Islet precursor cell (in vitro differentiated cells): ENCODE results near the gene KIAA0753.

ENCODE experiments used
- DNase-seq: peaks from one replicate; pipeline ENCODE4 v3.0.0-alpha.2; 2018

KIAA0753 gene

GRCh38 chr17:6639586-6640535 is 650 bp downstream of the KIAA0753 start:
- peak; percentile 81 for DNase-seq

GRCh38 chr17:6639014-6639585 is 1.4 kb downstream of the KIAA0753 start:
- DNase-seq = no peak

- DNase-seq = no peak
These were observed 2.2 kb downstream of the KIAA0753 start for GRCh38 chr17:6638046-6638908.

GRCh38 chr17:6637458-6637840 is 3.1 kb downstream of the KIAA0753 start:
- DNase-seq = no peak

- DNase-seq = no peak
These were observed 3.7 kb downstream of the KIAA0753 start for GRCh38 chr17:6636616-6637457.

GRCh38 chr17:6636105-6636504 is 4.4 kb downstream of the KIAA0753 start:
- DNase-seq = no peak

- no peak for DNase-seq
These were observed 7.2 kb downstream of the KIAA0753 start for GRCh38 chr17:6633263-6633662.

- DNase-seq = no peak
These were observed 8.0 kb downstream of the KIAA0753 start for GRCh38 chr17:6632530-6632929.

GRCh38 chr17:6630390-6630789 is 10.1 kb downstream of the KIAA0753 start:
- DNase-seq = no peak

- DNase-seq = no peak
These were observed 13.5 kb downstream of the KIAA0753 start for GRCh38 chr17:6627019-6627418.

GRCh38 chr17:6626616-6627015 is 13.9 kb downstream of the KIAA0753 start:
- DNase-seq = no peak

GRCh38 chr17:6623941-6624340 is 16.6 kb downstream of the KIAA0753 start:
- no peak for DNase-seq

GRCh38 chr17:6611231-6611630 is 29.3 kb downstream of the KIAA0753 start:
- DNase-seq = no peak

- DNase-seq = no peak
These were observed 30.5 kb downstream of the KIAA0753 start for GRCh38 chr17:6610011-6610410.

- no peak for DNase-seq
These were observed 32.2 kb downstream of the KIAA0753 start for GRCh38 chr17:6608321-6608720.

GRCh38 chr17:6605142-6605541 is 35.4 kb downstream of the KIAA0753 start:
- no peak for DNase-seq

- DNase-seq = no peak
These were observed 36.7 kb downstream of the KIAA0753 start for GRCh38 chr17:6603744-6604325.

GRCh38 chr17:6602141-6602540 is 38.4 kb downstream of the KIAA0753 start:
- no peak for DNase-seq

GRCh38 chr17:6599364-6599763 is 41.1 kb downstream of the KIAA0753 start:
- DNase-seq = no peak

GRCh38 chr17:6597727-6598126 is 42.8 kb downstream of the KIAA0753 start:
- DNase-seq = no peak

GRCh38 chr17:6596941-6597340 is 43.6 kb downstream of the KIAA0753 start:
- DNase-seq = no peak

GRCh38 chr17:6596511-6596910 is 44.0 kb downstream of the KIAA0753 start:
- DNase-seq = no peak
